ENCODE results near the gene SNRNP48. TPM values are rescaled to one million over a fixed set of nuclear protein-coding genes. Genes with fewer than 3 reads are reported as not detected.

The SNRNP48 gene
- total RNA-seq, 1 donor from 2014 or later = 13.1 TPM

DNA sequence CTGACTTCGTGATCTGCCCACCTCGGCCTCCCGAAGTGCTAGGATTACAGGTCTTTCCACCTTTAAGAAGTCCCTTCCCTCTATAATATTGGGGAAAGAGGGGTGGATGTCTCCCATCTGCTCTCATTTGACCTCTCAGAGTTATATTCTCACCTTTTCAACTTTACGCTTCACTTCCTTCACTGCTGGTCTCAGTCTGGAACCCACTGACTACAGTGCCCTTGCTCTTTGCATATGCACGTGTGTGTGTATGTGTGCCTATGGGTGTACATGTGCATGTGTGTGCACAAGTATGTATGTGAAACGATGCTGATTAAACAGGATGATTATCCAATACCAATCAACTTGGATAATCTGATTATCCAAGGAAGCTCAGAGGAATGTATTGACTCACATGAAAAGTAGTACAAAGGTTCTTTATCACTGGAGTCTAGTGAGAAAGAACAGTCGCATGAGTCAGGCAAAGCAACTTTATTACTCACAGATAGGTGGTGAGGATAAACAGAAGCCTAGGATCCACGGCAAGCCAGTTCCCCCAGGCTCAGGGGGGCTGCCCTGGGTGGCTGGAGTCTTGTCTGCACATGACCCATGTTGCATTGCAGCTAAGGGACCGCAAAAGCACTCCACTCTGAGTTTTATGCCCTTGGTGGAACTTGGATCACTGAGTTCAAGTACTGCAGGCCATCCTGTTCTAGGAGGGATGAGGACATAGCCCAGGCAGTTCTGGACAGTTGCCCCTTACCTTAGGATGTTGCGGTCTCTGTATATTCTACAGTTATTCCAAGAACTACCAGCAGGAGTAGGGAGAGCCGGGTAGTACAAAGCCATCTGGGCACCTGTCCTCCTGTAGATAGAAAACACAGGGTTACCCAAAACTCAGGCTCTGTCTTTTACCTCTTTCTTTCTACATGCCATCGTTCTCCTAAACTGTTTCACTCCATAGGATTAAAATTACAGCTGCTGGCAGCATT, 50.9 kb downstream of the SNRNP48 start:
- DNase-seq (ENCODE audit: low read depth) (peak; percentile 81), FAIRE-seq (peak; percentile 75)
- H3K4me1 Mint-ChIP-seq (ENCODE audit: low read depth, unreplicated experiment) = peaks cover 6% of the 10 kb centered on the region
- H3K27me3 Mint-ChIP-seq (ENCODE audit: low read depth, unreplicated experiment) = peaks cover 2% of the 10 kb centered on the region
- Histone ChIP-seq H3K4me3 (ENCODE audit: insufficient read depth, low read depth, low read length) (no peak overlapping the region), H3K4me1 (ENCODE audit: insufficient read depth, low read length) (peaks cover 14% of the 10 kb centered on the region), H3K27me3 (ENCODE audit: insufficient read depth, low read length) (no peaks in the 10 kb centered on the region), H4K20me1 (ENCODE audit: insufficient read depth, low read length) (no peaks in the 10 kb centered on the region), H3K27ac (ENCODE audit: low read depth, low read length) (peak overlapping the region; percentile 32), H3K9ac (ENCODE audit: low read length) (peak overlapping the region; percentile 12), H3K9me3 (ENCODE audit: insufficient read depth, low read depth, low read length) (no peaks in the 10 kb centered on the region), H2AFZ (ENCODE audit: low read depth, low read length) (no peak overlapping the region), H3K79me2 (ENCODE audit: insufficient read depth, low read length) (no peaks in the 10 kb centered on the region), H3K36me3 (ENCODE audit: insufficient read depth, low read length) (no peaks in the 10 kb centered on the region), H3K4me2 (ENCODE audit: low read length) (peak overlapping the region; percentile 56)
- no peak overlapping the region for H3K4me3 Mint-ChIP-seq (ENCODE audit: unreplicated experiment)
- peaks cover under 1% of the 10 kb centered on the region for H3K36me3 Mint-ChIP-seq (ENCODE audit: low read depth, unreplicated experiment)
- no peak overlapping the region for H3K27ac Mint-ChIP-seq (ENCODE audit: unreplicated experiment)
- TF ChIP-seq EZH2 (IDR thresholded peaks at IDR 0.05; ENCODE audit: insufficient read depth, low read length) (no peak), CTCF (IDR thresholded peaks at IDR 0.05; ENCODE audit: insufficient read depth, low read depth, low read length) (no peak)
- peaks cover 6% of the 10 kb centered on the region for H3K9me3 Mint-ChIP-seq (ENCODE audit: unreplicated experiment)

DNA sequence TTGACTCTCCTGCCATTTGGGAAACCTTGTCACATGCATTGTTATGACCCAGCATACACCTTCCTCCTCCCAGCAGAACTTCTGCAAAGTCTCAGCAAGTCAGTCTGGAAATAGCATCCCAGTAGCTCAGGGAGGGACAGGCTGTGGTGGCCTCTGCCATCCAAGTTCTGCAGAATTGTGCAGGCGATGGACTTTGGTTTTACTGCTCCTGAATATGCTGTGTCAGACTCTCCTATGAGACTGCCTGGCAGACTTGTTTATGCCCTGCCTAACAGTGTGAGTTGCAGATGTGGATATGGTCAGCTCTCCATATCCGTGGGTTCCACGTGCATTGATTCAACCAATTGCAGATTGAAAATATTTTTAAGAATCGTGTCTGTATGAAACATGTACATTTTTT, 52.8 kb downstream of the SNRNP48 start:
- H3K4me3 Mint-ChIP-seq (ENCODE audit: unreplicated experiment) = no peak overlapping the region
- no peaks in the 10 kb centered on the region for H3K79me2 ChIP-seq (ENCODE audit: insufficient read depth, low read length)
- TF ChIP-seq CTCF (IDR thresholded peaks at IDR 0.05; ENCODE audit: insufficient read depth, low read depth, low read length) = no peak
- no peak for TF ChIP-seq EZH2 (IDR thresholded peaks at IDR 0.05; ENCODE audit: insufficient read depth, low read length)
- no peaks in the 10 kb centered on the region for H4K20me1 ChIP-seq (ENCODE audit: insufficient read depth, low read length)
- no peak overlapping the region for H2AFZ ChIP-seq (ENCODE audit: low read depth, low read length)
- H3K4me1 ChIP-seq (ENCODE audit: insufficient read depth, low read length) = peaks cover 16% of the 10 kb centered on the region
- no peaks in the 10 kb centered on the region for H3K9me3 ChIP-seq (ENCODE audit: insufficient read depth, low read depth, low read length)
- H3K9ac ChIP-seq (ENCODE audit: low read length) = no peak overlapping the region
- H3K4me3 ChIP-seq (ENCODE audit: insufficient read depth, low read depth, low read length) = no peak overlapping the region
- H3K27me3 Mint-ChIP-seq (ENCODE audit: low read depth, unreplicated experiment) = peaks cover 2% of the 10 kb centered on the region
- no peak overlapping the region for H3K27ac Mint-ChIP-seq (ENCODE audit: unreplicated experiment)
- H3K9me3 Mint-ChIP-seq (ENCODE audit: unreplicated experiment) = peaks cover 2% of the 10 kb centered on the region
- FAIRE-seq (no peak), DNase-seq (ENCODE audit: low read depth) (no peak)
- H3K4me2 ChIP-seq (ENCODE audit: low read length) = no peak overlapping the region
- no peaks in the 10 kb centered on the region for H3K36me3 Mint-ChIP-seq (ENCODE audit: low read depth, unreplicated experiment)
- H3K4me1 Mint-ChIP-seq (ENCODE audit: low read depth, unreplicated experiment) = peaks cover 12% of the 10 kb centered on the region
- H3K27me3 ChIP-seq (ENCODE audit: insufficient read depth, low read length) = no peaks in the 10 kb centered on the region
- no peak overlapping the region for H3K27ac ChIP-seq (ENCODE audit: low read depth, low read length)
- H3K36me3 ChIP-seq (ENCODE audit: insufficient read depth, low read length) = no peaks in the 10 kb centered on the region

GRCh38 chr6:7644417-7644816, 54.4 kb downstream of the SNRNP48 start:
- Histone ChIP-seq H3K27ac (ENCODE audit: low read depth, low read length) (no peak overlapping the region), H3K36me3 (ENCODE audit: insufficient read depth, low read length) (no peaks in the 10 kb centered on the region), H3K79me2 (ENCODE audit: insufficient read depth, low read length) (no peaks in the 10 kb centered on the region), H3K9ac (ENCODE audit: low read length) (no peak overlapping the region), H3K4me2 (ENCODE audit: low read length) (no peak overlapping the region), H3K27me3 (ENCODE audit: insufficient read depth, low read length) (no peaks in the 10 kb centered on the region), H4K20me1 (ENCODE audit: insufficient read depth, low read length) (no peaks in the 10 kb centered on the region), H3K4me1 (ENCODE audit: insufficient read depth, low read length) (peaks cover 16% of the 10 kb centered on the region), H3K4me3 (ENCODE audit: insufficient read depth, low read depth, low read length) (no peak overlapping the region), H3K9me3 (ENCODE audit: insufficient read depth, low read depth, low read length) (no peaks in the 10 kb centered on the region), H2AFZ (ENCODE audit: low read depth, low read length) (no peak overlapping the region)
- H3K4me1 Mint-ChIP-seq (ENCODE audit: low read depth, unreplicated experiment) = peaks cover 13% of the 10 kb centered on the region
- peaks cover 4% of the 10 kb centered on the region for H3K27me3 Mint-ChIP-seq (ENCODE audit: low read depth, unreplicated experiment)
- no peaks in the 10 kb centered on the region for H3K36me3 Mint-ChIP-seq (ENCODE audit: low read depth, unreplicated experiment)
- no peak overlapping the region for H3K4me3 Mint-ChIP-seq (ENCODE audit: unreplicated experiment)
- no peak overlapping the region for H3K27ac Mint-ChIP-seq (ENCODE audit: unreplicated experiment)
- H3K9me3 Mint-ChIP-seq (ENCODE audit: unreplicated experiment) = peaks cover 2% of the 10 kb centered on the region
- FAIRE-seq (no peak), DNase-seq (ENCODE audit: low read depth) (no peak)
- TF ChIP-seq CTCF (IDR thresholded peaks at IDR 0.05; ENCODE audit: insufficient read depth, low read depth, low read length) = no peak
- TF ChIP-seq EZH2 (IDR thresholded peaks at IDR 0.05; ENCODE audit: insufficient read depth, low read length) = no peak
